DOHH2 (cell line): ENCODE results near the gene OLFML1.

Source experiments
- EZH2phosphoT487 ChIP-seq: fragments of 200-600 bp; sonication (generic); IDR thresholded peaks from 2 replicates; pipeline ENCODE4 v1.6.1; 2017; ENCODE audit warnings: borderline replicate concordance, mild to moderate bottlenecking, antibody characterized with exemption, low read length, moderate library complexity, mixed read lengths
- TF ChIP-seq, protein P1 (sequence below): fragments of 200-600 bp; sonication (generic); IDR thresholded peaks from one replicate; pipeline ENCODE4 v1.5.1; 2014; ENCODE audit warnings: antibody characterized with exemption, mild to moderate bottlenecking, low read depth, low read length; ENCODE audit not compliant: poor library complexity, severe bottlenecking

DNA sequence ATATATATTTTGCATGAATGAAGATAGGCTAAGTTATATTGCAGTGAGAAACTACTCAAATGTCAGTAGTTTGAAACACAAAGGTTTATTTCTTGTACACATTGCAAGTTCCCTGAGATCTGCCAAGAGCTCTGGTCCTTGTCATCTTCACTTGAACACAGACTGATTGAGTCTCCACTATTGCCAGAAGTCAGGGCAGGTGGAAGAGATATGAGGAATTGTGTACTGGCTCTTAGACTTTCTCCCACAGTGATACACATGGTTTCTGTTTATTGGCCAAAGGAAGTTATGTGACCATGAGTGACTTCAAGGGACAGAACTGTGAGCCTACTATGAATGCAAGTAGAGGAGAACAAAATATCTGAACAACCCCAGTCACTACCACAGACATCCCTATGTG lies 72.7 kb downstream of the OLFML1 start:
- TF ChIP-seq, protein P1, sequence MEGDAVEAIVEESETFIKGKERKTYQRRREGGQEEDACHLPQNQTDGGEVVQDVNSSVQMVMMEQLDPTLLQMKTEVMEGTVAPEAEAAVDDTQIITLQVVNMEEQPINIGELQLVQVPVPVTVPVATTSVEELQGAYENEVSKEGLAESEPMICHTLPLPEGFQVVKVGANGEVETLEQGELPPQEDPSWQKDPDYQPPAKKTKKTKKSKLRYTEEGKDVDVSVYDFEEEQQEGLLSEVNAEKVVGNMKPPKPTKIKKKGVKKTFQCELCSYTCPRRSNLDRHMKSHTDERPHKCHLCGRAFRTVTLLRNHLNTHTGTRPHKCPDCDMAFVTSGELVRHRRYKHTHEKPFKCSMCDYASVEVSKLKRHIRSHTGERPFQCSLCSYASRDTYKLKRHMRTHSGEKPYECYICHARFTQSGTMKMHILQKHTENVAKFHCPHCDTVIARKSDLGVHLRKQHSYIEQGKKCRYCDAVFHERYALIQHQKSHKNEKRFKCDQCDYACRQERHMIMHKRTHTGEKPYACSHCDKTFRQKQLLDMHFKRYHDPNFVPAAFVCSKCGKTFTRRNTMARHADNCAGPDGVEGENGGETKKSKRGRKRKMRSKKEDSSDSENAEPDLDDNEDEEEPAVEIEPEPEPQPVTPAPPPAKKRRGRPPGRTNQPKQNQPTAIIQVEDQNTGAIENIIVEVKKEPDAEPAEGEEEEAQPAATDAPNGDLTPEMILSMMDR, result no peak
- TF ChIP-seq EZH2phosphoT487, result no peak
